Activated T-helper 1 cell treated with anti-CD3 and anti-CD28 coated beads, Interleukin-12 subunit alpha, Interleukin-12 subunit beta, Interleukin-2, Interleukin-4 antibody, amounts not matched to agents 30 ng/mL and 10 ng/mL and 1 ng/mL, durations not matched to agents 14 hours and 24 hours and 36 hours (primary cell): Measurements from ENCODE around the gene LRRC9. TPM values are rescaled to one million over a fixed set of nuclear protein-coding genes. Genes with fewer than 3 reads are reported as not detected.

Experiments used
- DNase-seq: peaks from one replicate; pipeline ENCODE4 v3.0.0; 2021; ENCODE audit warnings: low spot score
- H3K27ac Mint-ChIP-seq: one replicate; pipeline ENCODE4 v1.8.0; 2021; ENCODE audit warnings: mild to moderate bottlenecking, mixed read lengths
- H3K27me3 Mint-ChIP-seq: one replicate; pipeline ENCODE4 v1.8.0; 2022; ENCODE audit warnings: mild to moderate bottlenecking, moderate library complexity, mixed read lengths; ENCODE audit not compliant: insufficient read depth
- H3K36me3 Mint-ChIP-seq: one replicate; pipeline ENCODE4 v1.8.0; 2021; ENCODE audit warnings: low read depth, mixed read lengths
- H3K4me1 Mint-ChIP-seq: one replicate; pipeline ENCODE4 v1.8.0; 2021; ENCODE audit warnings: low read depth, mixed read lengths
- H3K4me3 Mint-ChIP-seq: one replicate; pipeline ENCODE4 v1.8.0; 2021; ENCODE audit warnings: mild to moderate bottlenecking, moderate library complexity, mixed read lengths
- H3K9me3 Mint-ChIP-seq: one replicate; pipeline ENCODE4 v1.8.0; 2021; ENCODE audit warnings: mixed read lengths
- intact Hi-C: fragments of 100-400 bp; cut with micrococcal nuclease; formaldehyde crosslinking; loops from one replicate; pipeline ENCODE4 v1.15.1; 2024
- total RNA-seq: library from RNA; stranded (reverse); gene quantifications from 2 replicates; pipeline ENCODE4 v1.2.3, GENCODE V29; 2022

Gene LRRC9
- total RNA-seq, 1 donor from 2014 or later, result not detected

- no peaks in the 10 kb centered on the region for H3K27me3 Mint-ChIP-seq
- no peaks in the 10 kb centered on the region for H3K9me3 Mint-ChIP-seq
- intact Hi-C loops, result no loop called here
- H3K36me3 Mint-ChIP-seq, result peaks cover 28% of the 10 kb centered on the region
- H3K4me1 Mint-ChIP-seq, result peaks cover 28% of the 10 kb centered on the region
- no peak for DNase-seq
- no peak overlapping the region for H3K27ac Mint-ChIP-seq
- no peak overlapping the region for H3K4me3 Mint-ChIP-seq
Measured at GRCh38 chr14:60102389-60102788, 182.4 kb downstream of the LRRC9 start.

GRCh38 chr14:60106339-60106738 lies 186.4 kb downstream of the LRRC9 start:
- intact Hi-C loops, result no loop called here
- H3K27ac Mint-ChIP-seq, result no peak overlapping the region
- peaks cover 33% of the 10 kb centered on the region for H3K4me1 Mint-ChIP-seq
- H3K36me3 Mint-ChIP-seq, result peaks cover 31% of the 10 kb centered on the region
- no peaks in the 10 kb centered on the region for H3K27me3 Mint-ChIP-seq
- no peaks in the 10 kb centered on the region for H3K9me3 Mint-ChIP-seq
- DNase-seq, result no peak
- no peak overlapping the region for H3K4me3 Mint-ChIP-seq

- Mint-ChIP-seq H3K27ac (no peak overlapping the region), H3K9me3 (no peaks in the 10 kb centered on the region), H3K36me3 (peaks cover 26% of the 10 kb centered on the region), H3K27me3 (no peaks in the 10 kb centered on the region), H3K4me1 (peaks cover 32% of the 10 kb centered on the region), H3K4me3 (no peak overlapping the region)
- DNase-seq, result no peak
- intact Hi-C loops, result no loop called here
Measured at GRCh38 chr14:60107477-60107876, 187.5 kb downstream of the LRRC9 start.

- no peak for DNase-seq
- peaks cover 31% of the 10 kb centered on the region for H3K4me1 Mint-ChIP-seq
- H3K4me3 Mint-ChIP-seq, result no peak overlapping the region
- H3K9me3 Mint-ChIP-seq, result no peaks in the 10 kb centered on the region
- intact Hi-C loops, result no loop called here
- H3K36me3 Mint-ChIP-seq, result peaks cover 26% of the 10 kb centered on the region
- no peak overlapping the region for H3K27ac Mint-ChIP-seq
- no peaks in the 10 kb centered on the region for H3K27me3 Mint-ChIP-seq
Measured at GRCh38 chr14:60111732-60112131, 191.8 kb downstream of the LRRC9 start.

Other genes starting within 250 kb of the LRRC9 start
- not detected in 2 replicates for gene RTN1, start 49.4 kb upstream of the LRRC9 start, total RNA-seq
- 41.6 and 46.7 TPM in 2 replicates for gene PCNX4, start 171.8 kb downstream of the LRRC9 start, total RNA-seq
- 43.6 and 47.2 TPM in 2 replicates for gene DHRS7, start 245.3 kb downstream of the LRRC9 start, total RNA-seq